BE2C (cell line): ENCODE measurements around the gene DDX49.

ENCODE experiments used
- DNase-seq: peaks from one replicate; pipeline ENCODE4 v3.0.0-alpha.2; 2020
- H3K27me3 ChIP-seq: fragments of 250-450 bp; sonication (Bioruptor Pico); 2 replicates; pipeline ENCODE4 v1.5.1; 2020; ENCODE audit warnings: mild to moderate bottlenecking
- H3K36me3 ChIP-seq: fragments of 250-450 bp; sonication (Bioruptor Pico); 2 replicates; pipeline ENCODE4 v1.5.1; 2020; ENCODE audit warnings: mild to moderate bottlenecking
- H3K4me1 ChIP-seq: fragments of 250-450 bp; sonication (Bioruptor Pico); 2 replicates; pipeline ENCODE4 v1.5.1; 2020
- H3K4me3 ChIP-seq: 2 replicates; pipeline ENCODE4 v1.5.1; 2011; ENCODE audit warnings: low read depth, low read length
- H3K9me3 ChIP-seq: fragments of 250-450 bp; sonication (Bioruptor Pico); 2 replicates; pipeline ENCODE4 v1.5.1; 2020
- CTCF ChIP-seq: IDR thresholded peaks from 2 replicates; pipeline ENCODE4 v1.5.1; 2012; ENCODE audit warnings: mild to moderate bottlenecking, low read depth, low read length

Gene DDX49

GRCh38 chr19:18895038-18895823 lies 24.3 kb upstream of the DDX49 start:
- TF ChIP-seq CTCF = peak; percentile 50
- H3K9me3 ChIP-seq = no peaks in the 10 kb centered on the region
- no peaks in the 10 kb centered on the region for H3K36me3 ChIP-seq
- DNase-seq = peak; percentile 76
- peaks cover 12% of the 10 kb centered on the region for H3K4me1 ChIP-seq
- no peaks in the 10 kb centered on the region for H3K27me3 ChIP-seq
- H3K4me3 ChIP-seq = peak overlapping the region; percentile 61

GRCh38 chr19:18895824-18896341 lies 23.6 kb upstream of the DDX49 start, which contains the start of gene CERS1:
TSS of gene CERS1 (minus strand) at chr19:18896158. CDS start at chr19:18896072, 86 bp downstream.
- no peaks in the 10 kb centered on the region for H3K27me3 ChIP-seq
- peak within 1 kb of the TSS; percentile 61 for H3K4me3 ChIP-seq
- peaks cover 12% of the 10 kb centered on the region for H3K4me1 ChIP-seq
- TF ChIP-seq CTCF = no peak
- no peaks in the 10 kb centered on the region for H3K9me3 ChIP-seq
- H3K36me3 ChIP-seq = no peaks in the 10 kb centered on the region
- DNase-seq = peak; percentile 53

GRCh38 chr19:18896421-18896841 lies 23.1 kb upstream of the DDX49 start:
- TF ChIP-seq CTCF = no peak
- Histone ChIP-seq H3K4me3 (no peak overlapping the region), H3K27me3 (no peaks in the 10 kb centered on the region), H3K36me3 (no peaks in the 10 kb centered on the region), H3K4me1 (peaks cover 12% of the 10 kb centered on the region), H3K9me3 (no peaks in the 10 kb centered on the region)
- DNase-seq = no peak

GRCh38 chr19:18897094-18898029 lies 22.2 kb upstream of the DDX49 start:
- Histone ChIP-seq H3K36me3 (no peaks in the 10 kb centered on the region), H3K4me3 (no peak overlapping the region), H3K27me3 (no peaks in the 10 kb centered on the region), H3K4me1 (peaks cover 12% of the 10 kb centered on the region), H3K9me3 (no peaks in the 10 kb centered on the region)
- no peak for TF ChIP-seq CTCF
- DNase-seq = no peak

- Histone ChIP-seq H3K4me3 (no peak overlapping the region), H3K9me3 (no peaks in the 10 kb centered on the region), H3K36me3 (no peaks in the 10 kb centered on the region), H3K4me1 (peaks cover 12% of the 10 kb centered on the region), H3K27me3 (no peaks in the 10 kb centered on the region)
- DNase-seq = peak; percentile 42
- no peak for TF ChIP-seq CTCF
Measured at GRCh38 chr19:18898081-18898606, 21.4 kb upstream of the DDX49 start.
